Liver (tissue), 9 donors: ENCODE measurements around the gene CHRNA4. TPM values are rescaled to one million over a fixed set of nuclear protein-coding genes. Genes with fewer than 3 reads are reported as not detected.

Experiments used
- DNase-seq: peaks from one replicate; pipeline ENCODE4 v3.0.0-alpha.2; 2017; ENCODE audit warnings: low spot score
- H3K27ac ChIP-seq, 2 donors: one replicate each; pipeline ENCODE4 v1.7.0; 2013; ENCODE audit warnings: inconsistent platforms in 2 of 2, low read length in 2 of 2, control low read depth in 1 of 2, low read depth in 1 of 2, mild to moderate bottlenecking in 1 of 2
- H3K27me3 ChIP-seq, 4 donors: one replicate each; pipeline versions ENCODE4 v1.6.1 to v1.7.0; 2013; ENCODE audit warnings: low read length in 3 of 4, inconsistent platforms in 1 of 4, mild to moderate bottlenecking in 1 of 4, moderate library complexity in 1 of 4; ENCODE audit not compliant: control insufficient read depth in 4 of 4, insufficient read depth in 4 of 4
- H3K36me3 ChIP-seq, 4 donors: one replicate each; pipeline versions ENCODE4 v1.6.1 to v1.7.0; 2013; ENCODE audit warnings: low read length in 3 of 4, mild to moderate bottlenecking in 3 of 4, low read depth in 1 of 4, moderate library complexity in 1 of 4; ENCODE audit not compliant: control insufficient read depth in 4 of 4, insufficient read depth in 3 of 4
- H3K4me1 ChIP-seq, 4 donors: one replicate each; pipeline versions ENCODE4 v1.6.1 to v1.7.0; 2013; ENCODE audit warnings: low read length in 3 of 4, mild to moderate bottlenecking in 3 of 4, moderate library complexity in 1 of 4; ENCODE audit not compliant: control insufficient read depth in 4 of 4, insufficient read depth in 4 of 4
- H3K4me3 ChIP-seq, 3 donors: one replicate each; pipeline versions ENCODE4 v1.6.1 to v1.7.0; 2013; ENCODE audit warnings: low read length in 3 of 3, control low read depth in 1 of 3, low read depth in 1 of 3, mild to moderate bottlenecking in 1 of 3
- H3K9ac ChIP-seq, 2 donors: one replicate each; pipeline ENCODE4 v1.7.0; 2013; ENCODE audit warnings: low read length in 2 of 2, mild to moderate bottlenecking in 2 of 2, moderate library complexity in 2 of 2, control low read depth in 1 of 2, low read depth in 1 of 2
- H3K9me3 ChIP-seq, 4 donors: one replicate each; pipeline versions ENCODE4 v1.6.1 to v1.7.0; 2013; ENCODE audit warnings: low read length in 3 of 4; ENCODE audit not compliant: control insufficient read depth in 4 of 4
- EGR1 ChIP-seq, 2 donors: IDR thresholded peaks; 2 replicates each; pipeline ENCODE4 v1.6.1; 2016 to 2018; ENCODE audit warnings: antibody characterized with exemption in 2 of 2, low read depth in 2 of 2
- FOXA1 ChIP-seq: IDR thresholded peaks from 2 replicates; pipeline ENCODE4 v1.6.1; 2016; ENCODE audit warnings: antibody characterized with exemption
- FOXA2 ChIP-seq: IDR thresholded peaks from 2 replicates; pipeline ENCODE4 v1.6.1; 2016; ENCODE audit warnings: antibody characterized with exemption
- HNF4A ChIP-seq, 2 donors: conservative IDR thresholded peaks; 2 replicates each; pipeline ENCODE4 v1.6.1; 2016; ENCODE audit warnings: antibody characterized with exemption in 2 of 2, mild to moderate bottlenecking in 2 of 2
- HNF4G ChIP-seq: IDR thresholded peaks from 2 replicates; pipeline ENCODE4 v1.6.1; 2016; ENCODE audit warnings: antibody characterized with exemption
- JUND ChIP-seq, 2 donors: IDR thresholded peaks; 2 replicates each; pipeline ENCODE4 v1.6.1; 2016; ENCODE audit warnings: antibody characterized with exemption in 2 of 2
- NR2F2 ChIP-seq: IDR thresholded peaks from 2 replicates; pipeline ENCODE4 v1.6.1; 2016; ENCODE audit warnings: antibody characterized with exemption
- RAD21 ChIP-seq, 2 donors: IDR thresholded peaks; 2 replicates each; pipeline ENCODE4 v1.6.1; 2016; ENCODE audit warnings: antibody characterized with exemption in 2 of 2, mild to moderate bottlenecking in 2 of 2
- RXRA ChIP-seq, 2 donors: IDR thresholded peaks; 2 replicates each; pipeline ENCODE4 v1.6.1; 2017 to 2018; ENCODE audit warnings: antibody characterized with exemption in 2 of 2, mild to moderate bottlenecking in 1 of 2
- TAF1 ChIP-seq: conservative IDR thresholded peaks from 2 replicates; pipeline ENCODE4 v1.6.1; 2016; ENCODE audit warnings: antibody characterized with exemption, mild to moderate bottlenecking
- YY1 ChIP-seq: IDR thresholded peaks from 2 replicates; pipeline ENCODE4 v1.6.1; 2016; ENCODE audit warnings: antibody characterized with exemption, mild to moderate bottlenecking
- WGBS: extraction: QIAGEN DNeasy Blood & Tissue Kit; methylation state at CpG from one replicate; pipeline ENCODE4 v1.1.7; 2013; 5-methylcytosine and 5-hydroxymethylcytosine counted together
- polyA plus RNA-seq, 2 donors: library from polyadenylated mRNA; stranded (reverse) in 1 of 2; unstranded in 1 of 2; fragments of 200-250 nt in 1 of 2; fragments of >200 nt in 1 of 2; fragmentation: Nextera tagmentation in 1 of 2; extraction: Ambion mirVana in 1 of 2; gene quantifications; one replicate each; pipeline versions ENCODE4 v1.2.1 to v1.2.3, GENCODE V29; 2013 to 2015
- total RNA-seq, 2 donors: library from RNA; depleted of rRNA; stranded (reverse); fragments of >200 nt; gene quantifications; one replicate each; pipeline ENCODE4 v1.2.3, GENCODE V29; 2014
- TF ChIP-seq, protein P1 (sequence below): IDR thresholded peaks from 2 replicates; pipeline ENCODE4 v1.6.1; 2016; ENCODE audit warnings: antibody characterized with exemption
- TF ChIP-seq, protein P2 (sequence below): IDR thresholded peaks from 2 replicates; pipeline ENCODE4 v1.6.1; 2016; ENCODE audit warnings: antibody characterized with exemption
- TF ChIP-seq, protein P3 (sequence below): IDR thresholded peaks from 2 replicates; pipeline ENCODE4 v1.6.1; 2016; ENCODE audit warnings: antibody characterized with exemption, mild to moderate bottlenecking
- TF ChIP-seq, protein P4 (sequence below): IDR thresholded peaks from 2 replicates; pipeline ENCODE4 v1.6.1; 2016; ENCODE audit warnings: antibody characterized with exemption
- donor health status: healthy.
- donor health status: healthy.
- donor health status: healthy.
- donor health status: healthy.
- donor health status: healthy.

The CHRNA4 gene
- total and polyA plus RNA-seq, 4 donors = 3.2 to 23.3 (median 6.4) TPM; not detected in 1

DNA sequence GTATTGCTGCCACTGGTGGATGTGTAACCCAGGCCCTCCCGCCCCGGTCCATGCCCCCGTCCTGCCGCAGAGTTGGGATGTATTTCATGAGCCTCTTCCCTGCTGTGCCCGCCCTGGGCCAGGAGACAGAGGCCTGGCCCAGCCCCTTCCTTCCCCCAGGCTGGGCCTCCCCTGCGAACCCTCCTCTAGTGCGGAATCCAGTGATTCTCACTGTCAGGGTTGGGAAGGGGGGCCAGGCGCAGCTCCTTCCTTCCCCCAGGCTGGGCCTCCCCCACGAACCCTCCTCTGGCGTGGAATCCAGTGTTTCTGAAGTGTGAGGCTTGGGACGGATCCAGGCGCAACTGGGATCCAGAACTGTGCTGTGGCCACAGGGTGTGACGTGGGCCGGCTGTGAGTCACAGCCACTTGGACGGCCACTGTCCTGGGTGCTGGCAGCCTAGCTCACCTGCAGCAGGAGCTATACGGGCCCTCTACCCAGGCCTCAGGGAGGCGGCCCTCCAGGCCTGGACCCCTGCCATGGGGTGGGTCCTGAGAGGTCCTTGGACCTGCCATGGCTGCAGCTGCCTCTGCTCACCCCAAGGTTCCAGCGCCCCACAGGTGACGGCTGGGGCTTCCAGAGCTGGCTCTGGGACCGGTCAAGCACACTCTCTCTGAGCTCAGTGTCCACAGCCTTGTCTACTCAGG, 39.9 kb downstream of the CHRNA4 start:
- Histone ChIP-seq H3K27ac (no peak overlapping the region), H3K4me1 (no peaks in the 10 kb centered on the region), H3K9me3 (no peaks in the 10 kb centered on the region), H3K9ac (no peak overlapping the region), H3K4me3 (no peak overlapping the region), H3K36me3 (no peaks in the 10 kb centered on the region), H3K27me3 (no peaks in the 10 kb centered on the region)
- WGBS = 81% methylated on average over 20 of the region's 20 CpGs
- DNase-seq = no peak
- no peak for TF ChIP-seq HNF4A (conservative IDR thresholded peaks at IDR 0.05)

DNA sequence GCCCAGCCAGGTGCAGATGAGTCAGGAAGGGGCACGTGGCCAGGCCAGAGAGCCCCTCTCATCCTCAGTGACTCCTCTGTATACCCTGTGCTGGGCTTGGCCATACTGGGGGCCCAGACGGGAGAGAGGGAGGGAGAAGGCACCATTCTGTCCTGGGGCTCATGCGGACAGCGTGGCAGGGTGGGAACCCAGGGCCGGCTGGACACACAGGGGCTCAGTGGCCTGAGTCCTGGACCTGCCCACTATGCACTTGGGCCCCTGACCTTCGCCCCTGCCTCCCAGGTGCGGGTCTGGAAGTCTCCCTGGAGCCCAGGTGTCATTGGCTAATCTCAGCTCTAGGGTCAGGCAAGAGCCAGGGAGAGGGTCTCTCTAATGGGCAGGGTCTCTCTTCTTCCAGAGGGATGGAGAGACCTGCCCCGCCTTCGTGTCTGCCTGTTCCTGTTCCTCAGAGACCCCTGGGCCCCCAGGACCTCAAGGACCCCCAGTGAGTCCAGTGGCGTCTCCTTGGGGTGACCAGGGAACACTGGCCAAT, 40.5 kb downstream of the CHRNA4 start:
- Histone ChIP-seq H3K36me3 (no peaks in the 10 kb centered on the region), H3K9ac (no peak overlapping the region), H3K27me3 (no peaks in the 10 kb centered on the region), H3K27ac (no peak overlapping the region), H3K4me3 (no peak overlapping the region), H3K4me1 (no peaks in the 10 kb centered on the region), H3K9me3 (no peaks in the 10 kb centered on the region)
- TF ChIP-seq HNF4A (conservative IDR thresholded peaks at IDR 0.05) = no peak
- TF ChIP-seq RAD21 (IDR thresholded peaks at IDR 0.05) = no peak
- no peak for TF ChIP-seq TAF1
- TF ChIP-seq, protein P1, sequence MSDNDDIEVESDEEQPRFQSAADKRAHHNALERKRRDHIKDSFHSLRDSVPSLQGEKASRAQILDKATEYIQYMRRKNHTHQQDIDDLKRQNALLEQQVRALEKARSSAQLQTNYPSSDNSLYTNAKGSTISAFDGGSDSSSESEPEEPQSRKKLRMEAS = no peak
- TF ChIP-seq, protein P2, sequence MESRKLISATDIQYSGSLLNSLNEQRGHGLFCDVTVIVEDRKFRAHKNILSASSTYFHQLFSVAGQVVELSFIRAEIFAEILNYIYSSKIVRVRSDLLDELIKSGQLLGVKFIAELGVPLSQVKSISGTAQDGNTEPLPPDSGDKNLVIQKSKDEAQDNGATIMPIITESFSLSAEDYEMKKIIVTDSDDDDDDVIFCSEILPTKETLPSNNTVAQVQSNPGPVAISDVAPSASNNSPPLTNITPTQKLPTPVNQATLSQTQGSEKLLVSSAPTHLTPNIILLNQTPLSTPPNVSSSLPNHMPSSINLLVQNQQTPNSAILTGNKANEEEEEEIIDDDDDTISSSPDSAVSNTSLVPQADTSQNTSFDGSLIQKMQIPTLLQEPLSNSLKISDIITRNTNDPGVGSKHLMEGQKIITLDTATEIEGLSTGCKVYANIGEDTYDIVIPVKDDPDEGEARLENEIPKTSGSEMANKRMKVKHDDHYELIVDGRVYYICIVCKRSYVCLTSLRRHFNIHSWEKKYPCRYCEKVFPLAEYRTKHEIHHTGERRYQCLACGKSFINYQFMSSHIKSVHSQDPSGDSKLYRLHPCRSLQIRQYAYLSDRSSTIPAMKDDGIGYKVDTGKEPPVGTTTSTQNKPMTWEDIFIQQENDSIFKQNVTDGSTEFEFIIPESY = no peak
- TF ChIP-seq, protein P3, sequence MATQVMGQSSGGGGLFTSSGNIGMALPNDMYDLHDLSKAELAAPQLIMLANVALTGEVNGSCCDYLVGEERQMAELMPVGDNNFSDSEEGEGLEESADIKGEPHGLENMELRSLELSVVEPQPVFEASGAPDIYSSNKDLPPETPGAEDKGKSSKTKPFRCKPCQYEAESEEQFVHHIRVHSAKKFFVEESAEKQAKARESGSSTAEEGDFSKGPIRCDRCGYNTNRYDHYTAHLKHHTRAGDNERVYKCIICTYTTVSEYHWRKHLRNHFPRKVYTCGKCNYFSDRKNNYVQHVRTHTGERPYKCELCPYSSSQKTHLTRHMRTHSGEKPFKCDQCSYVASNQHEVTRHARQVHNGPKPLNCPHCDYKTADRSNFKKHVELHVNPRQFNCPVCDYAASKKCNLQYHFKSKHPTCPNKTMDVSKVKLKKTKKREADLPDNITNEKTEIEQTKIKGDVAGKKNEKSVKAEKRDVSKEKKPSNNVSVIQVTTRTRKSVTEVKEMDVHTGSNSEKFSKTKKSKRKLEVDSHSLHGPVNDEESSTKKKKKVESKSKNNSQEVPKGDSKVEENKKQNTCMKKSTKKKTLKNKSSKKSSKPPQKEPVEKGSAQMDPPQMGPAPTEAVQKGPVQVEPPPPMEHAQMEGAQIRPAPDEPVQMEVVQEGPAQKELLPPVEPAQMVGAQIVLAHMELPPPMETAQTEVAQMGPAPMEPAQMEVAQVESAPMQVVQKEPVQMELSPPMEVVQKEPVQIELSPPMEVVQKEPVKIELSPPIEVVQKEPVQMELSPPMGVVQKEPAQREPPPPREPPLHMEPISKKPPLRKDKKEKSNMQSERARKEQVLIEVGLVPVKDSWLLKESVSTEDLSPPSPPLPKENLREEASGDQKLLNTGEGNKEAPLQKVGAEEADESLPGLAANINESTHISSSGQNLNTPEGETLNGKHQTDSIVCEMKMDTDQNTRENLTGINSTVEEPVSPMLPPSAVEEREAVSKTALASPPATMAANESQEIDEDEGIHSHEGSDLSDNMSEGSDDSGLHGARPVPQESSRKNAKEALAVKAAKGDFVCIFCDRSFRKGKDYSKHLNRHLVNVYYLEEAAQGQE = no peak
- TF ChIP-seq YY1 = no peak
- no peak for TF ChIP-seq HNF4G
- TF ChIP-seq, protein P4, sequence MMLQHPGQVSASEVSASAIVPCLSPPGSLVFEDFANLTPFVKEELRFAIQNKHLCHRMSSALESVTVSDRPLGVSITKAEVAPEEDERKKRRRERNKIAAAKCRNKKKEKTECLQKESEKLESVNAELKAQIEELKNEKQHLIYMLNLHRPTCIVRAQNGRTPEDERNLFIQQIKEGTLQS = no peak
- TF ChIP-seq FOXA1 = no peak
- TF ChIP-seq RXRA (IDR thresholded peaks at IDR 0.05) = no peak
- no peak for TF ChIP-seq JUND (IDR thresholded peaks at IDR 0.05)
- no peak for TF ChIP-seq FOXA2
- no peak for TF ChIP-seq EGR1 (IDR thresholded peaks at IDR 0.05; ENCODE audit: low read depth in 2 of 2)
- no peak for TF ChIP-seq NR2F2
- no peak for DNase-seq
- 71% methylated on average over 10 of the region's 10 CpGs for WGBS
